CD4-positive, alpha-beta T cell (primary cell): ENCODE measurements around the gene ABCC6. TPM values are rescaled to one million over a fixed set of nuclear protein-coding genes. Genes with fewer than 3 reads are reported as not detected.
"Not testable (repeated sequence)": the region's sequence is repeated elsewhere in the genome, so short reads cannot be mapped to it uniquely, and the experiment has no call there.

Source experiments
- ATAC-seq: fragments of 200-7000 bp; cut with Tn5 transposase; one replicate; pipeline ENCODE4 v1.10.0; 2022; ENCODE audit warnings: mild to moderate bottlenecking; ENCODE audit not compliant: poor library complexity
- CTCF ChIA-PET: fragments of 350-600 bp; sonication (Branson Sonifier 250); formaldehyde crosslinking; loops from one replicate; lab custom pipeline; 2021; ENCODE audit warnings: antibody characterized with exemption, inconsistent platforms; lab: Charles Lee
- POLR2A ChIA-PET: fragments of 350-600 bp; sonication (Branson Sonifier 250); formaldehyde crosslinking; loops from one replicate; lab custom pipeline; 2021; ENCODE audit warnings: antibody characterized with exemption, inconsistent platforms; lab: Charles Lee
- DNase-seq, 14 experiments: peaks; one replicate each; pipeline ENCODE4 v3.0.0-alpha.2; 2013 to 2020; ENCODE audit warnings: mixed read lengths in 2 of 14
- H3K27ac ChIP-seq, 2 donors: one replicate each; pipeline versions ENCODE4 v1.5.1 to v1.7.0; 2013; ENCODE audit warnings: low read length in 2 of 2, low read depth in 1 of 2, mild to moderate bottlenecking in 1 of 2
- H3K27me3 ChIP-seq, 2 experiments: 1 replicate in 1 of 2; 2 replicates in 1 of 2; pipeline versions ENCODE4 v1.6.1 to v1.7.0; 2013; ENCODE audit warnings: low read length in 2 of 2, control low read depth in 1 of 2, mild to moderate bottlenecking in 1 of 2, moderate library complexity in 1 of 2; ENCODE audit not compliant: insufficient read depth in 2 of 2, control insufficient read depth in 1 of 2
- H3K36me3 ChIP-seq: one replicate; pipeline ENCODE4 v1.6.1; 2013; ENCODE audit warnings: low read length, control low read depth; ENCODE audit not compliant: insufficient read depth
- H3K4me1 ChIP-seq: one replicate; pipeline ENCODE4 v1.6.1; 2013; ENCODE audit warnings: low read length, control low read depth; ENCODE audit not compliant: insufficient read depth
- H3K4me3 ChIP-seq: one replicate; pipeline ENCODE4 v1.5.1; 2013; ENCODE audit warnings: mild to moderate bottlenecking, low read length, moderate library complexity
- H3K9me3 ChIP-seq, 2 experiments: 1 replicate in 1 of 2; 2 replicates in 1 of 2; pipeline versions ENCODE4 v1.6.1 to v1.7.0; 2013; ENCODE audit warnings: low read length in 2 of 2, mild to moderate bottlenecking in 2 of 2, control low read depth in 1 of 2, moderate library complexity in 1 of 2; ENCODE audit not compliant: control insufficient read depth in 1 of 2, insufficient read depth in 1 of 2
- H3K27ac Mint-ChIP-seq: one replicate; pipeline ENCODE4 v1.8.0; 2020; ENCODE audit warnings: mixed read lengths
- H3K27me3 Mint-ChIP-seq: one replicate; pipeline ENCODE4 v1.8.0; 2021; ENCODE audit warnings: mixed read lengths
- H3K36me3 Mint-ChIP-seq: one replicate; pipeline ENCODE4 v1.8.0; 2021; ENCODE audit warnings: low read depth, mixed read lengths
- H3K4me1 Mint-ChIP-seq: one replicate; pipeline ENCODE4 v1.8.0; 2021; ENCODE audit warnings: low read depth, mixed read lengths
- H3K4me3 Mint-ChIP-seq: one replicate; pipeline ENCODE4 v1.8.0; 2020; ENCODE audit warnings: mild to moderate bottlenecking, mixed read lengths
- H3K9me3 Mint-ChIP-seq: one replicate; pipeline ENCODE4 v1.8.0; 2020; ENCODE audit warnings: mixed read lengths
- intact Hi-C, 2 experiments: fragments of 100-400 bp; cut with DNase I in 1 of 2; cut with micrococcal nuclease in 1 of 2; formaldehyde crosslinking; loops; one replicate each; pipeline versions ENCODE4 v1.15.1 to v1.9.0; 2023 to 2025; cut with DNase I, micrococcal nuclease
- total RNA-seq, 174 experiments: library from RNA in 2 of 174; stranded (reverse) in 2 of 174; gene quantifications; one replicate each; pipeline ENCODE4 v1.2.3 and lab custom pipeline; 2021 to 2026
- TF ChIP-seq, protein P1 (sequence below): fragments of 200-600 bp; IDR thresholded peaks from one replicate; pipeline ENCODE4 v1.8.0; 2022; ENCODE audit warnings: antibody characterized with exemption, mild to moderate bottlenecking

ABCC6 gene
- total RNA-seq, 2 experiments from 2014 or later = not detected

DNA sequence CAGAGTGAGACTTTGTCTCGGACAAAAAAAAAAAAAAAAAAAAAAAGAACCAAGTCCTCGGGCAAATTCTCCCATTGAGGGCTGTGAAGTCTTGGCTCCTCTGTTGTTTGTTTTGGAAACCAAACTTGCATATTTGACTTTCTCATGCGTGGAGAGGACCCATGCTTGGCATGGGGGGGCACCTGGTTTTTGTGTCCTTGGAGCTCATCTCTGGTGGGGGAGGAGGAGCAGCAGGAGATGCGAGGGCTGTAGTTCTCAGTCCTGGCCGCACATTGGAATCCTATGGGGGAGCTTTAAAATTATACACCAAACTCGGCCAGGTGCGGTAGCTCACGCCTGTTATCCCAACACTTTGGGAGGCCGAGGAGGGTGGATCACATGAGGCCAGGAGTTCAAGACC is 74.5 kb downstream of the ABCC6 start:
- no peak overlapping the region for H3K4me3 ChIP-seq
- no peak overlapping the region for H3K27ac ChIP-seq
- H3K4me1 ChIP-seq = no peaks in the 10 kb centered on the region
- Mint-ChIP-seq H3K4me3 (no peak overlapping the region), H3K9me3 (no peaks in the 10 kb centered on the region), H3K27me3 (no peaks in the 10 kb centered on the region), H3K4me1 (no peaks in the 10 kb centered on the region), H3K36me3 (peaks cover 16% of the 10 kb centered on the region), H3K27ac (no peak overlapping the region)
- peaks cover 14% of the 10 kb centered on the region for H3K36me3 ChIP-seq
- TF ChIP-seq, protein P1, sequence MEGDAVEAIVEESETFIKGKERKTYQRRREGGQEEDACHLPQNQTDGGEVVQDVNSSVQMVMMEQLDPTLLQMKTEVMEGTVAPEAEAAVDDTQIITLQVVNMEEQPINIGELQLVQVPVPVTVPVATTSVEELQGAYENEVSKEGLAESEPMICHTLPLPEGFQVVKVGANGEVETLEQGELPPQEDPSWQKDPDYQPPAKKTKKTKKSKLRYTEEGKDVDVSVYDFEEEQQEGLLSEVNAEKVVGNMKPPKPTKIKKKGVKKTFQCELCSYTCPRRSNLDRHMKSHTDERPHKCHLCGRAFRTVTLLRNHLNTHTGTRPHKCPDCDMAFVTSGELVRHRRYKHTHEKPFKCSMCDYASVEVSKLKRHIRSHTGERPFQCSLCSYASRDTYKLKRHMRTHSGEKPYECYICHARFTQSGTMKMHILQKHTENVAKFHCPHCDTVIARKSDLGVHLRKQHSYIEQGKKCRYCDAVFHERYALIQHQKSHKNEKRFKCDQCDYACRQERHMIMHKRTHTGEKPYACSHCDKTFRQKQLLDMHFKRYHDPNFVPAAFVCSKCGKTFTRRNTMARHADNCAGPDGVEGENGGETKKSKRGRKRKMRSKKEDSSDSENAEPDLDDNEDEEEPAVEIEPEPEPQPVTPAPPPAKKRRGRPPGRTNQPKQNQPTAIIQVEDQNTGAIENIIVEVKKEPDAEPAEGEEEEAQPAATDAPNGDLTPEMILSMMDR = no peak
- POLR2A ChIA-PET = no interaction called here
- DNase-seq (no peak), ATAC-seq (no peak)
- H3K9me3 ChIP-seq = no peaks in the 10 kb centered on the region
- intact Hi-C loops = no loop called here
- H3K27me3 ChIP-seq = no peaks in the 10 kb centered on the region
- CTCF ChIA-PET = no interaction called here

DNA sequence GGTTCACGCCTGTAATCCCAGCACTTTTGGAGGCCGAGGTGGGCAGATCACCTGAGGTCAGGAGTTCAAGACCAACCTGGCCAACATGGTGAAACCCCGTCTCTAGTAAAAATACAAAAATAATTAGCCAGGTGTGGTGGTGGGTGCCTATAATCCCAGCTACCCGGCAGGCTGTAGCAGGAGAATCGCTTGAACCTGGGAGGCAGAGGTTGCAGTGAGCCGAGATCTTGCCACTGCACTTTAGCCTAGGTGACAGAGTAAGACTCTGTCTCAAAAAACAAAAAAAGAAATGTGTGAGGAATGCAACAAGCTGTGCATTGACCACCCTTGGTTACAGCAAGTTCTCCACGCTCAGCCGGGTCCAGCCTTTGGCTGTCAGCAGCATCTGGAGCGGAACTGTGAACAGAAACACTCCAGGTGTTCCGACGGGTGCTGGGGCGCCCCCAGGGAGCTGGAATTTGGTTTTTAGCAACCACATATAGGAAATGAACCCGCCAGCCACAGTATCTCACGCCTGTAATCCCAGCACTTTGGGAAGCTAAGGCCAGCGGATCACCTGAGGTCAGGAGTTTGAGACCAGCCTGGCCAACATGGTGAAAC is 75.2 kb downstream of the ABCC6 start:
- H3K9me3 ChIP-seq, H3K9me3 Mint-ChIP-seq, DNase-seq, intact Hi-C loops, H3K4me3 ChIP-seq, CTCF ChIA-PET, H3K4me1 Mint-ChIP-seq, H3K27ac Mint-ChIP-seq, H3K27ac ChIP-seq, H3K4me3 Mint-ChIP-seq, POLR2A ChIA-PET, H3K27me3 ChIP-seq, ATAC-seq, H3K4me1 ChIP-seq, H3K27me3 Mint-ChIP-seq: not testable (repeated sequence)
- peaks cover 19% of the 10 kb centered on the region for H3K36me3 Mint-ChIP-seq
- peaks cover 17% of the 10 kb centered on the region for H3K36me3 ChIP-seq

DNA sequence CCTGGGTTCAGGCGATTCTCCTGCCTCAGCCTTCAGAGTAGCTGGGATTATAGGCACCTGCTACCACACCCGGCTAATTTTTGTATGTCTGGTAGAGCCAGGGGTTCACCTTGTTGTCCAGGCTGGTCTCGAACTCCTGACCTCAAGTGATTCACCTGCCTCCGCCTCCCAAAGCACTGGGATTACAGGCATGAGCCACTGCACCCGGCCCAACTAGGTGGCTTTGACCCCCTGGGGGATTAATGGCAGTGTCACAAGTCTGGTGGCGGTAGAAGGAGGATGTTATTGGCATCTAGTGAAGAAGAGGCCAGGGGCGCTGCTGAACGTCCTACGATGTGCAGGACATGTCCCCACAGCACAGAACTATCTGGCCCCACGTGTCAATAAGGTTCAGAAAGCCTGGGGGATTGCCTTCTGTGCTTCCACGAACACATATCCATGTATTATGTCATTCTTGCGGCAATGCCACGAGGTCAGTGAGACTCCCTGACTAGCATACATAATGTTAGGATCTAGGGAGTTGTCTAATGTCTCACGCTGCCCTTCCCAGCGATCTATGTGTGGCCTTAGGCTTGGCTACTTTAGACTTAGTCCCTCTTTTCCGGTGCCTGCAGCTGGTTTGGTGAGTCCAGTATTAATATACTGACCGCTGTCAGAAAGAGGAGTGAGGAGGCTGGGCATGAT is 75.8 kb downstream of the ABCC6 start:
- Mint-ChIP-seq H3K27ac (no peak overlapping the region), H3K4me1 (no peaks in the 10 kb centered on the region), H3K4me3 (no peak overlapping the region), H3K9me3 (no peaks in the 10 kb centered on the region), H3K36me3 (peaks cover 25% of the 10 kb centered on the region), H3K27me3 (no peaks in the 10 kb centered on the region)
- H3K27ac ChIP-seq = no peak overlapping the region
- no peak for ATAC-seq
- POLR2A ChIA-PET = no interaction called here
- CTCF ChIA-PET = no interaction called here
- H3K4me3 ChIP-seq = no peak overlapping the region
- TF ChIP-seq, protein P1 = no peak
- no peaks in the 10 kb centered on the region for H3K4me1 ChIP-seq
- H3K36me3 ChIP-seq = peaks cover 20% of the 10 kb centered on the region
- intact Hi-C loops = no loop called here
- H3K9me3 ChIP-seq = no peaks in the 10 kb centered on the region
- H3K27me3 ChIP-seq = no peaks in the 10 kb centered on the region
- no peak for DNase-seq
